GM10248 (cell line): ENCODE results near the gene TMEM117.

ENCODE experiments used
- CTCF ChIA-PET: fragments of 300-600 bp; sonication (Branson Sonifier 250); formaldehyde crosslinking; extraction: SDS; loops from one replicate; lab custom pipeline; 2021; ENCODE audit warnings: antibody characterized with exemption; lab: Yijun Ruan, JAX
- POLR2A ChIA-PET: fragments of 350-650 bp; sonication (Branson Sonifier 250); formaldehyde crosslinking; extraction: SDS; loops from one replicate; lab custom pipeline; 2020; ENCODE audit warnings: antibody characterized with exemption; lab: Yijun Ruan, JAX
- DNase-seq: peaks from one replicate; pipeline ENCODE4 v3.0.0; 2012; ENCODE audit errors: extremely low spot score
- CTCF ChIP-seq: IDR thresholded peaks from 2 replicates; pipeline ENCODE4 v1.5.1; 2012; ENCODE audit warnings: mild to moderate bottlenecking, low read depth; ENCODE audit errors: extremely low read depth, missing control alignments, control extremely low read depth

The TMEM117 gene

GRCh38 chr12:43848226-43848507 lies 12.3 kb downstream of the TMEM117 start:
- no peak for DNase-seq
- ChIA-PET POLR2A (interaction anchor here (0.6 kb wide), 1 partner anchor 500 kb away, joined by 4 read pairs; no protein-coding TSS in a partner anchor), CTCF (interaction anchor here (1.3 kb wide), 1 partner anchor 22 kb away, joined by 3 read pairs; no protein-coding TSS in a partner anchor)
- no peak for TF ChIP-seq CTCF

- no peak for DNase-seq
- POLR2A ChIA-PET = no interaction called here
- no peak for TF ChIP-seq CTCF
- CTCF ChIA-PET = no interaction called here
These were observed 12.9 kb downstream of the TMEM117 start for GRCh38 chr12:43848786-43849185.

- CTCF ChIA-PET = interaction anchor here (1.0 to 2.0 kb wide), 4 partner anchors 9 to 16 kb away, joined by 3 to 10 read pairs (median 4); partner anchors contain the start of gene TMEM117
- POLR2A ChIA-PET = no interaction called here
- no peak for TF ChIP-seq CTCF
- DNase-seq = no peak
These were observed 16.9 kb downstream of the TMEM117 start for GRCh38 chr12:43852744-43853143.

GRCh38 chr12:43856972-43857371 lies 21.1 kb downstream of the TMEM117 start:
- DNase-seq = no peak
- no peak for TF ChIP-seq CTCF
- CTCF ChIA-PET = interaction anchor here (1.0 kb wide), 2 partner anchors 21 to 33 kb away, joined by 3 read pairs; no protein-coding TSS in a partner anchor
- POLR2A ChIA-PET = no interaction called here

- ChIA-PET CTCF (interaction anchor here (2.0 kb wide), 1 partner anchor 25 kb away, joined by 4 read pairs; no protein-coding TSS in a partner anchor), POLR2A (no interaction called here)
- no peak for DNase-seq
- TF ChIP-seq CTCF = no peak
These were observed 22.2 kb downstream of the TMEM117 start for GRCh38 chr12:43858096-43858495.

GRCh38 chr12:43858991-43859390 lies 23.1 kb downstream of the TMEM117 start:
- ChIA-PET CTCF (interaction anchor here (1.2 to 2.2 kb wide), 4 partner anchors 12 to 24 kb away, joined by 3 to 8 read pairs (median 4); no protein-coding TSS in a partner anchor), POLR2A (no interaction called here)
- DNase-seq = no peak
- no peak for TF ChIP-seq CTCF
